Measurements from ENCODE around the gene OLFML2A.

The OLFML2A gene

DNA sequence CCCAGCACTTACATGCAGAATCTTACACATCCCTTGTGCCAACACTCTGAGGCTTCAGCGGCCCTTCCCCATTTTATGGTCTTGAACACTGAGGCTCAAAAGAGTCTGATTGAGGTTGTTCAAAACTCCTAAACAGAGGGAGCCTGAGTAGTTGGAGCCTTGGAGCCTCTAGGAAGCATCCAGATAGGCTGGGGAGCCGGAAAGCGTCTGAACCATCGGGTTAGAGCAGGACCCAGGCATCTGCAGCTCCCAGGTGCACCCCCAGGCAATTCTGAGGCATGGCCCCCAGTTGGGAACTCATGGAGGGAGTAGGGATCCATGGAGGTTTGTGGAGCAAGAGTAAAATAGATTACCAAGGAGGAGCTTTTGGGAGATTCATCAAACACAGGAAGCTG is 3.8 kb downstream of the OLFML2A start:
- H3K27me3 ChIP-seq (ENCODE audit: insufficient read depth, low read length) = no peaks in the 10 kb centered on the region
- no peak overlapping the region for H3K27ac ChIP-seq (ENCODE audit: low read depth, low read length)
- no peak overlapping the region for H3K23ac ChIP-seq (ENCODE audit: low read length)
- no peak overlapping the region for H3K18ac ChIP-seq (ENCODE audit: low read length)
- H2BK12ac ChIP-seq (ENCODE audit: low read length) = peak overlapping the region; percentile 80
- H3K36me3 ChIP-seq (ENCODE audit: control insufficient read depth in 1 of 2, insufficient read depth in 2 of 2, low read length in 2 of 2) = peaks cover 0 to 5% of the 10 kb centered on the region in 2 experiments
- no peak overlapping the region for H3K4me3 ChIP-seq (ENCODE audit: low read depth, low read length)
- DNase-seq = no peak
- no peak overlapping the region for H3K9ac ChIP-seq (ENCODE audit: low read length)
- H3K79me1 ChIP-seq (ENCODE audit: low read length) = peaks cover 29% of the 10 kb centered on the region
- H3K14ac ChIP-seq (ENCODE audit: low read length) = no peak overlapping the region
- H4K91ac ChIP-seq (ENCODE audit: low read depth, low read length) = peak overlapping the region; percentile 77
- H3K4me2 ChIP-seq (ENCODE audit: low read length) = no peak overlapping the region
- H3K9me3 ChIP-seq (ENCODE audit: insufficient read depth, low read depth, low read length) = no peaks in the 10 kb centered on the region
- H2AFZ ChIP-seq (ENCODE audit: insufficient read depth, low read length, poor library complexity) = no peak overlapping the region
- H4K12ac ChIP-seq (ENCODE audit: low read depth, low read length) = no peak overlapping the region
- peaks cover 21 to 24% of the 10 kb centered on the region in 2 experiments for H3K4me1 ChIP-seq (ENCODE audit: control insufficient read depth in 1 of 2, insufficient read depth in 2 of 2, low read length in 2 of 2)
- peaks cover 9% of the 10 kb centered on the region for H3K79me2 ChIP-seq (ENCODE audit: control insufficient read depth, insufficient read depth, low read length, poor library complexity)
- no peak overlapping the region for H2AK5ac ChIP-seq (ENCODE audit: low read length)
- H2BK120ac ChIP-seq (ENCODE audit: insufficient read depth, low read length, poor library complexity) = no peak overlapping the region
- no peak overlapping the region for H4K8ac ChIP-seq (ENCODE audit: low read depth, low read length)
- H3K4ac ChIP-seq (ENCODE audit: low read depth, low read length) = no peak overlapping the region
- no CpG with 5 or more reads among the region's 4 CpGs for WGBS (ENCODE audit: extremely low coverage, insufficient coverage, insufficient read length)
- H2BK5ac ChIP-seq (ENCODE audit: low read depth, low read length, poor library complexity) = no peak overlapping the region

DNA sequence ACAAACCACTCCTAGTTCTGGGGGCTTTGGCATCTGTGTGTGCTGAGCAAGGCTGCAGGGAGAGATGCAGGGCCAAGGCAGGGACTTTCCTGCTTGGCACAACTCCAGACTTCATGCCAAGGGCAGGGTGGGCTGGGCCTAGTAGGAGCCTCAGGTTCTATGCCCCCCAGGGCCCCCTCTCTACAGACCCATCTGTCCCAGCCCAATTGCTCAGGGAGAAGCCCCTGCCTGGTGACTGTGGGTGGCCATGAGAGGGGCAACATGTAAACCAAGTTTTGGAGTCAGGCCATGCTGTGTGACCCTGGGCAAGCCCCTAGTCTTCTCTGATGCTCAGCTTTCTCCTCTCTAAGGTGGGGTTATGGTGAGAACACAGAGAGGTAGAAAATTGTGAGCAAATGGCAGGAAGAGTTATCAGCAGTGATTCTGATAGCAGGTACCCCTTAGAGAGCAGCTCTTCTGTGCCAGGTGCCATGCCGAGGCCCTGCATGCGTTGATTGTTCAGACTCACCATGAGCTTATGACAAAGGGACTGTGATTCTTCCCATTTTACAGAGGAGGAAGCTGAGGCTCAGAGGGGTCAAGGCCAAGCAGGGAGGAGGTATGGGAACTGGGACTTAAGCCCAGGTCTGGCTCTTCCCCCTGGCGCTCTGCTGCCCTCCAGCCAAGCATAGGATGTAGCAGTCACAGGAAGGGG is 5.2 kb downstream of the OLFML2A start:
- Histone ChIP-seq H3K4me2 (ENCODE audit: low read length) (no peak overlapping the region), H3K79me1 (ENCODE audit: low read length) (peaks cover 22% of the 10 kb centered on the region), H2AFZ (ENCODE audit: insufficient read depth, low read length, poor library complexity) (no peak overlapping the region), H4K91ac (ENCODE audit: low read depth, low read length) (no peak overlapping the region), H3K14ac (ENCODE audit: low read length) (peak overlapping the region; percentile 19), H2AK5ac (ENCODE audit: low read length) (peak overlapping the region; percentile 38), H3K23ac (ENCODE audit: low read length) (no peak overlapping the region), H3K4ac (ENCODE audit: low read depth, low read length) (no peak overlapping the region), H3K4me1 (ENCODE audit: control insufficient read depth in 1 of 2, insufficient read depth in 2 of 2, low read length in 2 of 2) (peaks cover 16 to 20% of the 10 kb centered on the region in 2 experiments), H3K79me2 (ENCODE audit: control insufficient read depth, insufficient read depth, low read length, poor library complexity) (peaks cover 6% of the 10 kb centered on the region), H2BK12ac (ENCODE audit: low read length) (peak overlapping the region; percentile 37), H4K8ac (ENCODE audit: low read depth, low read length) (no peak overlapping the region), H3K9me3 (ENCODE audit: insufficient read depth, low read depth, low read length) (no peaks in the 10 kb centered on the region), H3K27me3 (ENCODE audit: insufficient read depth, low read length) (no peaks in the 10 kb centered on the region), H2BK5ac (ENCODE audit: low read depth, low read length, poor library complexity) (no peak overlapping the region), H4K12ac (ENCODE audit: low read depth, low read length) (no peak overlapping the region), H3K18ac (ENCODE audit: low read length) (peak overlapping the region; percentile 38), H3K4me3 (ENCODE audit: low read depth, low read length) (no peak overlapping the region), H3K36me3 (ENCODE audit: control insufficient read depth in 1 of 2, insufficient read depth in 2 of 2, low read length in 2 of 2) (peaks cover 5 to 10% of the 10 kb centered on the region in 2 experiments), H2BK120ac (ENCODE audit: insufficient read depth, low read length, poor library complexity) (no peak overlapping the region), H3K9ac (ENCODE audit: low read length) (no peak overlapping the region), H3K27ac (ENCODE audit: low read depth, low read length) (no peak overlapping the region)
- WGBS (ENCODE audit: extremely low coverage, insufficient coverage, insufficient read length) = no CpG with 5 or more reads among the region's 3 CpGs
- DNase-seq = no peak

DNA sequence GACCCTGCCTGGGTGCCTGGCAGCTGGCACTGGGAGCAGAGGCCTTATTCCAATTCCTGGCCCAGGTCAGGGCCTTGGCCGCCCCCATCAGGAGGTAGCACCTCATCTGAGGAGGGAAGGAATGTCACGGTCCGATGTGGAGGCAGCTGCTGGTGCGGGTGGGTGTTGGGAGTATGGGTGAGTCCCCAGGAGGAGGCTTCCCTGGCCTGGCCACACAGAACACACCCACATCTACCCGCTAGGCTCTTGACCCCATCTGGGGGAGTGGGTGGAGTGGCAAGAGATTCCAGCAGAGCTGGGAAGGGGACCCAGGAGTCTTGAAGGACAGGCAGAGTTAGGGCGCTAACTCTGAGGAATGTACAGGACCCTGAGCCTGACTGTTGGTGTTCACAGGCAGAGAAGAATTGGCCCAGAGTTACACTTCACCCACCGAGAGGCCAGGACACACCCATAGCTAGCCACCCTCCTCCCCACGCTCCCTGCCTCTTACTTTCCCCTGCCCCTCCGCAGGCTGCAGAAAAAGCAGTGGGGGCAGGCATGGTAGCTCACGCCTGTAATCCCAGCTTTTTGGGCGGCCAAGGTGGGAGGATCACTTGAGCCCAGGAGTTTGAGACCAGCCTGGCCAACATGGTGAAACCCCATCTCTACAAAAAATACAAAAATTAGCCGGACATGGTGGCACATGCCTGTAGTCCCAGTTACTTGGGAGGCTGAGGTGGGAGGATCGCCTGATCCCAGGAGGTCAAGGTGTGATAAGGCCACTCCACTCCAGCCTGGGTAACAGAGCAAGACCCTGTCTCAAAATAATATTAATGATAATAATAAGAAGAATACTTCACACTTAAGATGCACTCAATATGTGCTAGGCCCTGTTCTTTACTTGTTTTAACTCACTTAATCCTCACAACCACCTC is 6.0 kb downstream of the OLFML2A start:
- no peak overlapping the region for H3K4me2 ChIP-seq (ENCODE audit: low read length)
- H4K8ac ChIP-seq (ENCODE audit: low read depth, low read length) = no peak overlapping the region
- no peak overlapping the region for H4K91ac ChIP-seq (ENCODE audit: low read depth, low read length)
- H3K9me3 ChIP-seq (ENCODE audit: insufficient read depth, low read depth, low read length) = no peaks in the 10 kb centered on the region
- WGBS (ENCODE audit: extremely low coverage, insufficient coverage, insufficient read length) = no CpG with 5 or more reads among the region's 13 CpGs
- H2BK120ac ChIP-seq (ENCODE audit: insufficient read depth, low read length, poor library complexity) = peak overlapping the region; percentile 4
- DNase-seq = no peak
- H3K79me1 ChIP-seq (ENCODE audit: low read length) = peaks cover 17% of the 10 kb centered on the region
- H4K12ac ChIP-seq (ENCODE audit: low read depth, low read length) = no peak overlapping the region
- peak overlapping the region; percentile 38 for H2AK5ac ChIP-seq (ENCODE audit: low read length)
- H2BK12ac ChIP-seq (ENCODE audit: low read length) = peak overlapping the region; percentile 37
- H3K9ac ChIP-seq (ENCODE audit: low read length) = no peak overlapping the region
- no peak overlapping the region for H2AFZ ChIP-seq (ENCODE audit: insufficient read depth, low read length, poor library complexity)
- H3K14ac ChIP-seq (ENCODE audit: low read length) = peak overlapping the region; percentile 19
- no peak overlapping the region for H3K4me3 ChIP-seq (ENCODE audit: low read depth, low read length)
- peak overlapping the region; percentile 24 for H3K18ac ChIP-seq (ENCODE audit: low read length)
- peaks cover 14 to 17% of the 10 kb centered on the region in 2 experiments for H3K4me1 ChIP-seq (ENCODE audit: control insufficient read depth in 1 of 2, insufficient read depth in 2 of 2, low read length in 2 of 2)
- no peak overlapping the region for H3K23ac ChIP-seq (ENCODE audit: low read length)
- no peak overlapping the region for H3K27ac ChIP-seq (ENCODE audit: low read depth, low read length)
- H3K27me3 ChIP-seq (ENCODE audit: insufficient read depth, low read length) = no peaks in the 10 kb centered on the region
- H3K4ac ChIP-seq (ENCODE audit: low read depth, low read length) = no peak overlapping the region
- peaks cover 11 to 15% of the 10 kb centered on the region in 2 experiments for H3K36me3 ChIP-seq (ENCODE audit: control insufficient read depth in 1 of 2, insufficient read depth in 2 of 2, low read length in 2 of 2)
- H3K79me2 ChIP-seq (ENCODE audit: control insufficient read depth, insufficient read depth, low read length, poor library complexity) = peaks cover 2% of the 10 kb centered on the region
- no peak overlapping the region for H2BK5ac ChIP-seq (ENCODE audit: low read depth, low read length, poor library complexity)

DNA sequence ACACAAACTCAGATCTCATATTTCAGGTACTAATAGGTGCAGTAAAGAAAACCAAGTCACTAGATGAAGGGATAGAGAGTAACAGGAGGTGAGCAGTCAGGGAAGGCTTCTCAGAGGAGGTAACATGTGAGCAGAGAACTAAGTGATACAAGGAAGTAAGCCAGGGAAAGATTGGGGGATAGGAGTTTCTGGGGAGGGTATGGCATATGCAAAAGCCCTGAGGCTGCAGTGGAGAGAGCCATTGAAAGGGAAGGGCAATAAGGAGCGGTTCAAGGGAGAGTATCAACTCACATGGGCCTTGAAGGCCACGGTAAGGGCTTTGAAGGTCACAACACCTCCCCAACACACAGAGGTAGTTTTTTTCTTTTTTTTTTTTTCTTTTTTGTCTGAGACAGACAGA is 6.9 kb downstream of the OLFML2A start:
- Histone ChIP-seq H3K4me3 (ENCODE audit: low read depth, low read length) (no peak overlapping the region), H3K36me3 (ENCODE audit: control insufficient read depth in 1 of 2, insufficient read depth in 2 of 2, low read length in 2 of 2) (peaks cover 11 to 19% of the 10 kb centered on the region in 2 experiments), H3K18ac (ENCODE audit: low read length) (no peak overlapping the region), H3K14ac (ENCODE audit: low read length) (no peak overlapping the region), H3K27ac (ENCODE audit: low read depth, low read length) (no peak overlapping the region), H4K12ac (ENCODE audit: low read depth, low read length) (no peak overlapping the region), H3K79me1 (ENCODE audit: low read length) (peaks cover 13% of the 10 kb centered on the region), H4K8ac (ENCODE audit: low read depth, low read length) (no peak overlapping the region), H2AFZ (ENCODE audit: insufficient read depth, low read length, poor library complexity) (no peak overlapping the region), H3K4me2 (ENCODE audit: low read length) (no peak overlapping the region), H4K91ac (ENCODE audit: low read depth, low read length) (no peak overlapping the region), H3K4ac (ENCODE audit: low read depth, low read length) (no peak overlapping the region), H3K79me2 (ENCODE audit: control insufficient read depth, insufficient read depth, low read length, poor library complexity) (peaks cover under 1% of the 10 kb centered on the region), H2BK5ac (ENCODE audit: low read depth, low read length, poor library complexity) (no peak overlapping the region), H3K4me1 (ENCODE audit: control insufficient read depth in 1 of 2, insufficient read depth in 2 of 2, low read length in 2 of 2) (peaks cover 10 to 15% of the 10 kb centered on the region in 2 experiments), H3K9ac (ENCODE audit: low read length) (no peak overlapping the region), H2AK5ac (ENCODE audit: low read length) (no peak overlapping the region), H3K23ac (ENCODE audit: low read length) (no peak overlapping the region), H3K27me3 (ENCODE audit: insufficient read depth, low read length) (no peaks in the 10 kb centered on the region), H2BK120ac (ENCODE audit: insufficient read depth, low read length, poor library complexity) (no peak overlapping the region), H2BK12ac (ENCODE audit: low read length) (no peak overlapping the region), H3K9me3 (ENCODE audit: insufficient read depth, low read depth, low read length) (no peaks in the 10 kb centered on the region)
- DNase-seq = no peak
- WGBS (ENCODE audit: extremely low coverage, insufficient coverage, insufficient read length) = no CpG with 5 or more reads among the region's 2 CpGs
